ENCODE measurements around the gene MGAT4D. TPM values are rescaled to one million over a fixed set of nuclear protein-coding genes. Genes with fewer than 3 reads are reported as not detected.
A peak's percentile ranks its signal among the peaks of the same experiment; 100 is the strongest.
"Not testable (repeated sequence)": the region's sequence is repeated elsewhere in the genome, so short reads cannot be mapped to it uniquely, and the experiment has no call there.

MGAT4D gene
- total RNA-seq (2014; rRNA removed; shearing (Covaris generic)) = not detected in 2 replicates

DNA sequence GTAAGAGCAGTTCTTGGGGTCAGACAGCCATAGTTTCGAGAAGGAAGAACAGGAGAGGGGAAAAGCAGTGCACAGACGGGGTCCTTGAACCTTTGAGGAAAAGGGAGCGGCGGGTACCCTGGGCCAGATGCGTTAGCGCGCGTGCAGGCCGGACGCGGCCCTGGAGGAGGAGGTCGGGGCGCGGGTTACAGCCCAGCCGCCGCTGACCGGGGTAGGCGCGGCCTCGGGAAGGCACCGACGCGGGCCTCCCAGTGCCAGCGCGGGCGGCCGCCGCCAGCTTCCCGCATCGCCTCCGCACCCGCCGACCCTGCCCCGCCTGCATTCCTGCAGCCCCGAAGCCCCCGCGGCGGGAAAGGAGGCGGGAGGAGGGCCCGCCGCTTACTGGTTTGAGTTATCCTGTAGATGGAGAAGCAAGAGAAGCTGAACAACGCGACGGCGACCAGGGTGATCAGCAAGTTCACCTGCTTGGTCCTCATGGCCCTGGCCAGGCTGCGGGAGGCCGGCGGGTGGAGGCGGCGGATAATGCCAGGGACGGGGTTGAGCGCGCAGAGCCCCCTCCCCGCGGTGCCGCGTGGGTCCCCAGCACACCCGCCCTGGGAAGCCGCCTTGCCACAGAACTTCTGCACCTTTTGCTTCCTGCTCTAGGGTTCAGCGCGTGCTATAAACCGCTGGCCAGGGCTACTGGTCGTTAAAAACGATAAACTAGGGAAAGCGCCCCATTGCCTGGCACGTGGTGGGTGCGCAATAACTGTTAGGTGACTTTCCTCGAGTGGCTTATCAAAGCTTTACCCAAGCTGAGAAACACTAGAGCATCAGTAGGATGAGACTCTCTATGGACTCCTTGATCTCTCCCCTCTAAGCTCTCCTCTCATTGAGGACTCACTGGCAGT, at the start of gene MGAT4D:
MGAT4D (minus strand) TSS at position 547 of the 890 bp plus-strand sequence; CDS start at position 476, 71 bp downstream.
- in situ Hi-C loops (cut with HindIII; ENCODE audit: low sequenced_read_pairs) = no loop called here
- no peak for DNase-seq (ENCODE audit: low spot score)

GRCh38 chr4:140533951-140534480, 35.9 kb upstream of the MGAT4D start:
- in situ Hi-C loops (cut with HindIII; ENCODE audit: low sequenced_read_pairs) = no loop called here

DNA sequence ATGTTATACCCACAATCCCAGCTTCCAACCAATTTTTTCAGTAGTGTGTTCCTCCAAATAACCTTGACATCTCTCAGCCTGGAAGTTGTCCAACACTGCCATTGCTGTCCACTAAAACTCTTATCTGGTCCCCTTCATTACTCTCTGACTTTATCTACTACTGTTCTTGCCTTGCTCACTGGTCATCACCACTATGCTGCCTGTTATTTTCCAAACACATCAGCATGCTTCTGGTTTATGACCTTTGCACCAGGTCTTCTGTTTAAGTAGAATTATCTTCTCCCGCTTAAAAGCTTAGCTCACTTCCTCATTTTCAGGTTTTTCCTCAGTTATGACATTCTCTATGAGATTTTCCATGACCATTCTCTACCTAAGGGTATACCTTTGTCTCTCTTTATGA, 31.3 kb upstream of the MGAT4D start:
- no peak for DNase-seq (ENCODE audit: low spot score)
- in situ Hi-C loops (cut with HindIII; ENCODE audit: low sequenced_read_pairs) = no loop called here

More at GRCh38 chr4:140533951-140534480, 35.9 kb upstream of the MGAT4D start:
- DNase-seq (ENCODE audit: low spot score) = no peak

- peak; percentile 99 for DNase-seq (ENCODE audit: low spot score)
- in situ Hi-C loops (cut with HindIII; ENCODE audit: low sequenced_read_pairs) = no loop called here
These were observed 26.0 kb upstream of the MGAT4D start, which contains the start of gene ELMOD2 for GRCh38 chr4:140523857-140524742. TSS of gene ELMOD2 (plus strand) at chr4:140524168. CDS start at chr4:140525429, 1,261 bp downstream.

DNA sequence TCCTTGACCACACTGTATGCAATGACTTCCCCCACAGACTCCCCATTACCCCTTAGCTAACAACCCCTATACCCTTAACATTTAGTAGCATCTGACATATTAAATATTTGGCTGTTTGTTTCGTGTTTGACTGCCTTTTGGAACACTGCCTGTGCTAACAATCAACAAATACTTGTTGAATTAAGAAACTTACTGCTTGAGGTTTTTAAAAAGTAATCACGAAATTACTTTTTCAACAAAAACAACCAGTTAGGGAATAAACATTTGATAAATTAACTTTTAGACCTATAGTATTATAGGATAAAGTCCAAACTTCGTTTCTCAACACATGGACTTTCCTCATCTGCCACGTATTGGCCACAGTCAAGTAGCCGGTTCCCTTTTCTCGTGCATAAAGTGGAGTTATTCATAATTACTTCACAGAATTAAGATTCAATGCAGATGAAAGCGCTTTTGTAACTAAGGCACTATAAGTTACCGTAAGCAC, 25.3 kb upstream of the MGAT4D start:
- in situ Hi-C loops (cut with HindIII; ENCODE audit: low sequenced_read_pairs) = no loop called here
- DNase-seq (ENCODE audit: low spot score) = no peak

GRCh38 chr4:140515423-140515822, 17.3 kb upstream of the MGAT4D start:
- in situ Hi-C loops (cut with HindIII; ENCODE audit: low sequenced_read_pairs) = no loop called here
- DNase-seq (ENCODE audit: low spot score) = no peak

GRCh38 chr4:140513765-140514164, 15.7 kb upstream of the MGAT4D start:
- DNase-seq (ENCODE audit: low spot score); in situ Hi-C loops (cut with HindIII; ENCODE audit: low sequenced_read_pairs): not testable (repeated sequence)

- in situ Hi-C loops (cut with HindIII; ENCODE audit: low sequenced_read_pairs) = no loop called here
- no peak for DNase-seq (ENCODE audit: low spot score)
These were observed 6.2 kb upstream of the MGAT4D start for GRCh38 chr4:140504261-140504660.

- DNase-seq (ENCODE audit: low spot score) = no peak
- in situ Hi-C loops (cut with HindIII; ENCODE audit: low sequenced_read_pairs) = no loop called here
These were observed 1.3 kb upstream of the MGAT4D start for GRCh38 chr4:140499391-140499790.

DNA sequence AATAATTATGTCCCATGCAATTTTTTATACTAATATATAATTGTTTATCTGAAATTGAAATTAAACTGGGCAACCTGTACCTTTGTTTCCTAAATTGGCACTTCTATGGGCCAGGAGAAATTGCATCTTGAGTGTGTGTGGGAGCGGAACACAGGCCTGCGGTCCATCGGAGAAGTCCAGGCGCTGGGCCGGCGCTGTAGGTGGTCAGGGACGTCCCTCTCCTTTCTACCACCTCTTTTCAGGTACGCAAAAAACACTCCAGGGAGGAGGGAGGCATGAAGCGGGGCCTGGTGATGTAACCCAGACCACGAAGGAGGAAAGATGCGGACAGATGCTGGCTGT, 717 bp downstream of the MGAT4D start:
- no peak for DNase-seq (ENCODE audit: low spot score)

GRCh38 chr4:140485939-140486338, 12.2 kb downstream of the MGAT4D start:
- in situ Hi-C loops (cut with HindIII; ENCODE audit: low sequenced_read_pairs) = no loop called here

More for the DNA sequence above, 717 bp downstream of the MGAT4D start:
- in situ Hi-C loops (cut with HindIII; ENCODE audit: low sequenced_read_pairs) = no loop called here

DNA sequence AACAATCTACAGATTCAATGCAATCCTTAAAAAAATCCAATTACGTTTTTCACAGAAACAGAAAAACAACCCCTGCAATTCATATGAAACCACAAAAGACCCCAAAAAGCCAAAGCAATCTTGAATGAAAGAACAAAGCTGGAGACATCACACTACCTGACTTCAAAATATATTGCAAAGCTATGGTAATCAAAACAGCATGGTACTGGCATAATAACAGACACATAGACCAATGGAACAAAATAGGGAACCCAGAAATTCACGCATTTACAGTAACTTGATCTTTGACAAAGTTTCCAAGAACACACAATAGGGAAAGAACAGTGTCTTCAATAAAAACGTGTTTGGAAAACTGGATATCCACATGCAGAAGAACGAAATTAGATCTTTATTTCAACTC, 14.6 kb downstream of the MGAT4D start:
- in situ Hi-C loops (cut with HindIII; ENCODE audit: low sequenced_read_pairs) = no loop called here
- no peak for DNase-seq (ENCODE audit: low spot score)

More at GRCh38 chr4:140485939-140486338, 12.2 kb downstream of the MGAT4D start:
- no peak for DNase-seq (ENCODE audit: low spot score)

DNA sequence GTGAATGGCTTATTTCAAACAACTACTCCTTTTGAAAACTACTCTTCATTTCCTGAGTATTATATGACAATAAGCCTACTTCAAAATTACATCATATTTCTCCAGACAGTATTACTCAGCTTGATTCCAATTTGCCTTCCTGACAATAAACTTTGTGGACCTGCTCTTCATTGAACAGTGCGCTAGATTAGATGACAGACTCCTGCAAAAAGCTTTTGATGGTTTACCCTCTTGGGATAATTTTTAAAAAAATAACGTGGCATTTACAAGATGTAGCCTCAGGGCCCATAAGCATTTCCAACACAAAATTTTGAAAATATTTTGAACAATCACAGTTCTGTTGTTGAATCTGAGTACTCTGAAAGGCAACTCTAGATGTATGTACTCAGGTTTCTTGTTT, 25.9 kb downstream of the MGAT4D start:
- in situ Hi-C loops (cut with HindIII; ENCODE audit: low sequenced_read_pairs) = no loop called here
- DNase-seq (ENCODE audit: low spot score) = no peak

DNA sequence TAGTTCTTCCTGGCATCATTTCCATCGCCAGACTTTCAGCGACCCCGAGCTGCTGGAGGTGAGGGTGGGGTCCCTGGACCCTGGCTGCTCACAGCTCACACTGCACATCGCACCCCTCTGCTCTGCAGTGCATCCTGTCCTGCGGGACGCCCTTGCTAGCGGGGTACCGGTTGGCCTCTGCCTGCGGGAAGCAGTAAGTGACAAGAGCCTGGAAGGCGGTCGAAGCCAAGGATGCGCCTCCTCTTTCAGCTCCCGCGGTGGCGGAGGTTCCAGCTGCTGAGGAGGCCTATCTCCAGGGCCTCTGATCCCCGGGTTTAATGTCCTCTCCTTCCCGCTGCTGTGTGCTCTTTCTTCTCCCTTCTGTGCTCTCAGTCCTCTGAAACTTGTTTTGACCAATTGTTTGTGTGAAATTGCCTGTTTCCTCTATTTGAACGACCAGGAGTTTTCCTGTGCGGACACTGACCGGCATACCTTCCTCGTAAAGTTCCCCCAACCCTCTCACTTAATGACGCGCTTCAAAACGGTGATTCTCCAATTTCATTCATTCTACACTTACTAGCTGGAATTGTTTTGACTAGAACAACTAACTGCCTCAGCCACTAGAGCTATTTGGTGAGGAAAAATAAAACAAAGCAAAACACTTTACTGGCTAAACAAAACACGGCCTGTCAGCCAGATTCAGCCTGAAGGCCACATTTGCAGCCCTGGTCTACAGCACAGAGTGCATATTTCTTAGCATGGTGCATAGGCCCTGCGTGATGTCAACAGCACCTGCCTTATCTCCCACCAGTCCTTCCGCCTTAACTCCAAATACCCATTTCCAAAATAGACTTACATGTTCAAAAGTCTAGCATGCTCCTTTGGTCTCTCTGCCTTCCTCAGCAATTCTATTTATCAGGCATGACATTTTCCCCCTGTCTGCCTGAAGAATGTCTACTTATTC, 28.0 kb downstream of the MGAT4D start:
- no peak for DNase-seq (ENCODE audit: low spot score)
- in situ Hi-C loops (cut with HindIII; ENCODE audit: low sequenced_read_pairs) = no loop called here

- in situ Hi-C loops (cut with HindIII; ENCODE audit: low sequenced_read_pairs) = no loop called here
- DNase-seq (ENCODE audit: low spot score) = no peak
These were observed 31.9 kb downstream of the MGAT4D start for GRCh38 chr4:140466146-140466545.

- DNase-seq (ENCODE audit: low spot score) = no peak
- in situ Hi-C loops (cut with HindIII; ENCODE audit: low sequenced_read_pairs) = no loop called here
These were observed 34.5 kb downstream of the MGAT4D start for GRCh38 chr4:140463614-140464013.

GRCh38 chr4:140463182-140463581, 34.9 kb downstream of the MGAT4D start:
- no peak for DNase-seq (ENCODE audit: low spot score)
- in situ Hi-C loops (cut with HindIII; ENCODE audit: low sequenced_read_pairs) = no loop called here

- no peak for DNase-seq (ENCODE audit: low spot score)
- in situ Hi-C loops (cut with HindIII; ENCODE audit: low sequenced_read_pairs) = no loop called here
These were observed 47.7 kb downstream of the MGAT4D start for GRCh38 chr4:140450352-140450751.
